Neural cell (in vitro differentiated cells): Measurements from ENCODE around the gene CRACR2B. TPM values are rescaled to one million over a fixed set of nuclear protein-coding genes. Genes with fewer than 3 reads are reported as not detected.

Experiments
- H2AFZ ChIP-seq: fragments of 200-600, 300-800 bp; sonication (generic), shearing (Covaris generic); 2 replicates; pipeline ENCODE4 v1.6.0; 2014; ENCODE audit warnings: low read depth, mild to moderate bottlenecking, antibody characterized with exemption, low read length, moderate library complexity
- H3F3A ChIP-seq: fragments of 200-600 bp; shearing (Covaris generic); 2 replicates; pipeline ENCODE4 v1.6.1; 2016; ENCODE audit warnings: mild to moderate bottlenecking, moderate library complexity, mixed read lengths, antibody characterized with exemption, low read length; ENCODE audit not compliant: insufficient read depth, poor library complexity, severe bottlenecking
- H3K27ac ChIP-seq: fragments of 200-600, 300-800 bp; sonication (generic), shearing (Covaris generic); 2 replicates; pipeline ENCODE4 v1.5.1; 2014; ENCODE audit warnings: mild to moderate bottlenecking, low read length, moderate library complexity
- H3K27me3 ChIP-seq: fragments of 300-800, 200-600 bp; sonication (generic), shearing (Covaris generic); 2 replicates; pipeline ENCODE4 v1.6.0; 2014; ENCODE audit warnings: mild to moderate bottlenecking, low read depth, low read length, moderate library complexity; ENCODE audit not compliant: insufficient read depth
- H3K36me3 ChIP-seq: fragments of 300-800, 200-600 bp; sonication (generic), shearing (Covaris generic); 2 replicates; pipeline ENCODE4 v1.5.1; 2014; ENCODE audit warnings: mild to moderate bottlenecking, antibody characterized with exemption, low read length, moderate library complexity; ENCODE audit not compliant: insufficient read depth
- H3K4me2 ChIP-seq: fragments of 300-800, 200-600 bp; sonication (generic), shearing (Covaris generic); 2 replicates; pipeline ENCODE4 v1.6.0; 2014; ENCODE audit warnings: mild to moderate bottlenecking, low read length
- H3K4me3 ChIP-seq: fragments of 300-800, 200-600 bp; sonication (generic), shearing (Covaris generic); 2 replicates; pipeline ENCODE4 v1.5.1; 2014; ENCODE audit warnings: mild to moderate bottlenecking, low read length, moderate library complexity
- H3K79me2 ChIP-seq: fragments of 200-600 bp; shearing (Covaris generic); replicated peaks from 2 replicates; pipeline ENCODE4 v1.6.0; 2014; ENCODE audit warnings: mild to moderate bottlenecking, low read length, moderate library complexity; ENCODE audit not compliant: insufficient read depth
- H3K9ac ChIP-seq: fragments of 300-800, 200-600 bp; sonication (generic), shearing (Covaris generic); 2 replicates; pipeline ENCODE4 v1.6.1; 2016; ENCODE audit warnings: mild to moderate bottlenecking, low read length, mixed read lengths
- H3K9me2 ChIP-seq: fragments of 200-600 bp; shearing (Covaris generic); 2 replicates; pipeline ENCODE4 v1.6.1; 2016; ENCODE audit warnings: mild to moderate bottlenecking, low read length, mixed read lengths; ENCODE audit not compliant: insufficient read depth
- H3K9me3 ChIP-seq: fragments of 200-600, 300-800 bp; sonication (generic), shearing (Covaris generic); 2 replicates; pipeline ENCODE4 v1.6.1; 2016; ENCODE audit warnings: mild to moderate bottlenecking, mixed run types, low read length, moderate library complexity, mixed read lengths
- H4K20me1 ChIP-seq: fragments of 200-600 bp; shearing (Covaris generic); 2 replicates; pipeline ENCODE4 v1.6.1; 2016; ENCODE audit warnings: mild to moderate bottlenecking, mixed run types; ENCODE audit not compliant: insufficient read depth
- EP300 ChIP-seq: fragments of 450-650 bp; conservative IDR thresholded peaks from 2 replicates; pipeline ENCODE4 v1.6.1; 2014; ENCODE audit warnings: antibody characterized with exemption, mild to moderate bottlenecking, moderate library complexity; ENCODE audit not compliant: poor library complexity, severe bottlenecking
- EZH2 ChIP-seq: fragments of 200-600, 300-800 bp; shearing (Covaris generic), sonication (generic); IDR thresholded peaks from 2 replicates; pipeline ENCODE4 v1.6.1; 2014; ENCODE audit warnings: antibody characterized with exemption, low read length, borderline replicate concordance, mild to moderate bottlenecking; ENCODE audit not compliant: insufficient read depth, poor library complexity, severe bottlenecking
- MXI1 ChIP-seq: fragments of 450-650 bp; conservative IDR thresholded peaks from 2 replicates; pipeline ENCODE4 v1.6.1; 2014; ENCODE audit warnings: antibody characterized with exemption, mild to moderate bottlenecking; ENCODE audit not compliant: poor library complexity, severe bottlenecking
- POLR2AphosphoS5 ChIP-seq: IDR thresholded peaks from 2 replicates; pipeline ENCODE4 v1.6.1; 2012
- RAD21 ChIP-seq: fragments of 450-650 bp; conservative IDR thresholded peaks from 2 replicates; pipeline ENCODE4 v1.6.1; 2014; ENCODE audit warnings: antibody characterized with exemption, mild to moderate bottlenecking, moderate library complexity
- SMC3 ChIP-seq: fragments of 450-650 bp; conservative IDR thresholded peaks from 2 replicates; pipeline ENCODE4 v1.6.1; 2014; ENCODE audit warnings: antibody characterized with exemption, mild to moderate bottlenecking, moderate library complexity; ENCODE audit not compliant: poor library complexity
- TAF1 ChIP-seq: IDR thresholded peaks from 2 replicates; pipeline ENCODE4 v1.6.1; 2012; ENCODE audit warnings: low read depth
- polyA plus RNA-seq: library from polyadenylated mRNA; depleted of rRNA; stranded (reverse); fragments of >200 nt; gene quantifications from 2 replicates; pipeline ENCODE4 v1.2.3, GENCODE V29; 2014
- TF ChIP-seq, protein P1 (sequence below): IDR thresholded peaks from 2 replicates; pipeline ENCODE4 v1.6.1; 2012; ENCODE audit warnings: borderline replicate concordance
- TF ChIP-seq, protein P2 (sequence below): fragments of 450-650 bp; IDR thresholded peaks from 2 replicates; pipeline ENCODE4 v1.5.1; 2014; ENCODE audit warnings: antibody characterized with exemption, mild to moderate bottlenecking, moderate library complexity; ENCODE audit not compliant: poor library complexity, severe bottlenecking

Gene CRACR2B
- polyA plus RNA-seq, 1 donor from 2014 or later = 1.2 TPM

GRCh38 chr11:868394-868793, 40.7 kb downstream of the CRACR2B start:
- H3F3A ChIP-seq = no peaks in the 10 kb centered on the region
- no peaks in the 10 kb centered on the region for H3K79me2 ChIP-seq
- H3K27ac ChIP-seq = no peak overlapping the region
- H3K4me2 ChIP-seq = no peak overlapping the region
- no peaks in the 10 kb centered on the region for H3K9me3 ChIP-seq
- H3K27me3 ChIP-seq = no peaks in the 10 kb centered on the region
- no peak overlapping the region for H3K4me3 ChIP-seq
- no peak overlapping the region for H3K9ac ChIP-seq
- no peaks in the 10 kb centered on the region for H4K20me1 ChIP-seq
- TF ChIP-seq TAF1 (no peak), EZH2 (no peak)
- TF ChIP-seq, protein P1, sequence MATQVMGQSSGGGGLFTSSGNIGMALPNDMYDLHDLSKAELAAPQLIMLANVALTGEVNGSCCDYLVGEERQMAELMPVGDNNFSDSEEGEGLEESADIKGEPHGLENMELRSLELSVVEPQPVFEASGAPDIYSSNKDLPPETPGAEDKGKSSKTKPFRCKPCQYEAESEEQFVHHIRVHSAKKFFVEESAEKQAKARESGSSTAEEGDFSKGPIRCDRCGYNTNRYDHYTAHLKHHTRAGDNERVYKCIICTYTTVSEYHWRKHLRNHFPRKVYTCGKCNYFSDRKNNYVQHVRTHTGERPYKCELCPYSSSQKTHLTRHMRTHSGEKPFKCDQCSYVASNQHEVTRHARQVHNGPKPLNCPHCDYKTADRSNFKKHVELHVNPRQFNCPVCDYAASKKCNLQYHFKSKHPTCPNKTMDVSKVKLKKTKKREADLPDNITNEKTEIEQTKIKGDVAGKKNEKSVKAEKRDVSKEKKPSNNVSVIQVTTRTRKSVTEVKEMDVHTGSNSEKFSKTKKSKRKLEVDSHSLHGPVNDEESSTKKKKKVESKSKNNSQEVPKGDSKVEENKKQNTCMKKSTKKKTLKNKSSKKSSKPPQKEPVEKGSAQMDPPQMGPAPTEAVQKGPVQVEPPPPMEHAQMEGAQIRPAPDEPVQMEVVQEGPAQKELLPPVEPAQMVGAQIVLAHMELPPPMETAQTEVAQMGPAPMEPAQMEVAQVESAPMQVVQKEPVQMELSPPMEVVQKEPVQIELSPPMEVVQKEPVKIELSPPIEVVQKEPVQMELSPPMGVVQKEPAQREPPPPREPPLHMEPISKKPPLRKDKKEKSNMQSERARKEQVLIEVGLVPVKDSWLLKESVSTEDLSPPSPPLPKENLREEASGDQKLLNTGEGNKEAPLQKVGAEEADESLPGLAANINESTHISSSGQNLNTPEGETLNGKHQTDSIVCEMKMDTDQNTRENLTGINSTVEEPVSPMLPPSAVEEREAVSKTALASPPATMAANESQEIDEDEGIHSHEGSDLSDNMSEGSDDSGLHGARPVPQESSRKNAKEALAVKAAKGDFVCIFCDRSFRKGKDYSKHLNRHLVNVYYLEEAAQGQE = no peak
- no peak overlapping the region for H2AFZ ChIP-seq
- no peaks in the 10 kb centered on the region for H3K9me2 ChIP-seq
- H3K36me3 ChIP-seq = no peaks in the 10 kb centered on the region

- Histone ChIP-seq H3K27ac (no peak overlapping the region), H3F3A (no peaks in the 10 kb centered on the region), H3K4me2 (no peak overlapping the region), H3K4me3 (no peak overlapping the region), H3K27me3 (no peaks in the 10 kb centered on the region), H3K9me2 (no peaks in the 10 kb centered on the region), H3K9ac (no peak overlapping the region), H4K20me1 (no peaks in the 10 kb centered on the region), H2AFZ (no peak overlapping the region), H3K36me3 (no peaks in the 10 kb centered on the region), H3K79me2 (no peaks in the 10 kb centered on the region), H3K9me3 (no peaks in the 10 kb centered on the region)
- TF ChIP-seq SMC3 (no peak), TAF1 (no peak), MXI1 (no peak), POLR2AphosphoS5 (no peak), EP300 (no peak), EZH2 (no peak), RAD21 (no peak)
- TF ChIP-seq, protein P2, sequence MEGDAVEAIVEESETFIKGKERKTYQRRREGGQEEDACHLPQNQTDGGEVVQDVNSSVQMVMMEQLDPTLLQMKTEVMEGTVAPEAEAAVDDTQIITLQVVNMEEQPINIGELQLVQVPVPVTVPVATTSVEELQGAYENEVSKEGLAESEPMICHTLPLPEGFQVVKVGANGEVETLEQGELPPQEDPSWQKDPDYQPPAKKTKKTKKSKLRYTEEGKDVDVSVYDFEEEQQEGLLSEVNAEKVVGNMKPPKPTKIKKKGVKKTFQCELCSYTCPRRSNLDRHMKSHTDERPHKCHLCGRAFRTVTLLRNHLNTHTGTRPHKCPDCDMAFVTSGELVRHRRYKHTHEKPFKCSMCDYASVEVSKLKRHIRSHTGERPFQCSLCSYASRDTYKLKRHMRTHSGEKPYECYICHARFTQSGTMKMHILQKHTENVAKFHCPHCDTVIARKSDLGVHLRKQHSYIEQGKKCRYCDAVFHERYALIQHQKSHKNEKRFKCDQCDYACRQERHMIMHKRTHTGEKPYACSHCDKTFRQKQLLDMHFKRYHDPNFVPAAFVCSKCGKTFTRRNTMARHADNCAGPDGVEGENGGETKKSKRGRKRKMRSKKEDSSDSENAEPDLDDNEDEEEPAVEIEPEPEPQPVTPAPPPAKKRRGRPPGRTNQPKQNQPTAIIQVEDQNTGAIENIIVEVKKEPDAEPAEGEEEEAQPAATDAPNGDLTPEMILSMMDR = no peak
- TF ChIP-seq, protein P1 = no peak
Measured at GRCh38 chr11:868802-869201, 41.1 kb downstream of the CRACR2B start.
